Endothelial cell of umbilical vein (primary cell): ENCODE measurements around the gene ATP1B4. TPM values are rescaled to one million over a fixed set of nuclear protein-coding genes. Genes with fewer than 3 reads are reported as not detected.

Experiments
- BruUV-seq: library from RNA; stranded (reverse); fragments of 400-500 nt; replicated peaks from 2 replicates; lab custom pipeline; 2021; lab: Mats Ljungman, UMichigan
- CTCF ChIA-PET: fragments of 300-600, 350-600 bp; sonication (Branson Sonifier 250); formaldehyde crosslinking; loops from one replicate; lab custom pipeline; 2021; ENCODE audit warnings: antibody characterized with exemption, inconsistent platforms; lab: Charles Lee
- POLR2A ChIA-PET: fragments of 300-600, 350-600 bp; sonication (Branson Sonifier 250); formaldehyde crosslinking; loops from one replicate; lab custom pipeline; 2021; ENCODE audit warnings: antibody characterized with exemption, inconsistent platforms; lab: Charles Lee
- DNase-seq: peaks from one replicate; pipeline ENCODE4 v3.0.0-alpha.2; 2011; ENCODE audit warnings: low read depth, low spot score
- FAIRE-seq: peaks from 2 replicates; lab custom pipeline; 2011; peaks lifted over from hg19 to GRCh38; lab: Jason Lieb, UNC
- H2AFZ ChIP-seq: 2 replicates; pipeline ENCODE4 v1.6.0; 2012; ENCODE audit warnings: low read depth, low read length, control low read depth, inconsistent platforms
- H3K27ac ChIP-seq: 2 replicates; pipeline ENCODE4 v1.5.1; 2011; ENCODE audit warnings: low read depth, mild to moderate bottlenecking, control low read depth, low read length, moderate library complexity; ENCODE audit not compliant: insufficient read depth
- H3K27me3 ChIP-seq, 2 experiments: 2 replicates each; pipeline versions ENCODE4 v1.6.0 to v1.6.1; 2011; ENCODE audit warnings: low read length in 2 of 2, mixed read lengths in 1 of 2; ENCODE audit not compliant: control insufficient read depth in 2 of 2, insufficient read depth in 2 of 2
- H3K36me3 ChIP-seq, 2 experiments: 2 replicates in 1 of 2; 3 replicates in 1 of 2; pipeline ENCODE4 v1.5.1; 2011; ENCODE audit warnings: low read length in 2 of 2, mild to moderate bottlenecking in 1 of 2, moderate library complexity in 1 of 2; ENCODE audit not compliant: control insufficient read depth in 2 of 2, insufficient read depth in 2 of 2; ENCODE audit errors: extremely low read depth in 1 of 2
- H3K4me1 ChIP-seq: 3 replicates; pipeline ENCODE4 v1.5.1; 2011; ENCODE audit warnings: mild to moderate bottlenecking, low read length; ENCODE audit not compliant: control insufficient read depth, insufficient read depth; ENCODE audit errors: extremely low read depth
- H3K4me2 ChIP-seq: 2 replicates; pipeline ENCODE4 v1.6.1; 2011; ENCODE audit warnings: low read length, control low read depth, mixed read lengths; ENCODE audit not compliant: insufficient read depth
- H3K4me3 ChIP-seq, 3 experiments: fragments of 200-600 bp in 1 of 3; sonication (generic), shearing (Covaris generic) in 1 of 3; replicated peaks in 1 of 3; 2 replicates each; pipeline ENCODE4 v1.5.1; 2011 to 2016; ENCODE audit warnings: control low read depth in 3 of 3, low read length in 3 of 3, mild to moderate bottlenecking in 2 of 3, inconsistent platforms in 1 of 3, low read depth in 1 of 3, moderate library complexity in 1 of 3; ENCODE audit not compliant: insufficient read depth in 1 of 3
- H3K79me2 ChIP-seq: 2 replicates; pipeline ENCODE4 v1.6.0; 2012; ENCODE audit warnings: low read length, inconsistent platforms; ENCODE audit not compliant: control insufficient read depth, insufficient read depth
- H3K9ac ChIP-seq: replicated peaks from 2 replicates; pipeline ENCODE3; 2011; ENCODE audit warnings: low read length, control low read depth; ENCODE audit not compliant: insufficient read depth; ENCODE audit errors: extremely low read depth
- H3K9me1 ChIP-seq: replicated peaks from 3 replicates; pipeline ENCODE4 v1.6.0; 2011; ENCODE audit warnings: mild to moderate bottlenecking, low read length; ENCODE audit not compliant: control insufficient read depth, insufficient read depth; ENCODE audit errors: extremely low read depth
- H3K9me3 ChIP-seq: replicated peaks from 2 replicates; pipeline ENCODE4 v1.5.1; 2012; ENCODE audit warnings: low read length, inconsistent platforms; ENCODE audit not compliant: control insufficient read depth, insufficient read depth
- H4K20me1 ChIP-seq: replicated peaks from 2 replicates; pipeline ENCODE3; 2011; ENCODE audit warnings: mild to moderate bottlenecking, low read length; ENCODE audit not compliant: control insufficient read depth, insufficient read depth; ENCODE audit errors: extremely low read depth
- EZH2 ChIP-seq: IDR thresholded peaks from 2 replicates; pipeline ENCODE4 v1.6.1; 2012; ENCODE audit warnings: borderline replicate concordance, low read depth, mild to moderate bottlenecking, moderate library complexity, low read length, inconsistent platforms; ENCODE audit not compliant: severe bottlenecking
- FOS ChIP-seq: IDR thresholded peaks from 2 replicates; pipeline ENCODE4 v1.6.1; 2011; ENCODE audit warnings: mild to moderate bottlenecking, low read length, moderate library complexity, borderline replicate concordance; ENCODE audit not compliant: insufficient read depth
- GATA2 ChIP-seq: IDR thresholded peaks from 2 replicates; pipeline ENCODE4 v1.7.0; 2011; ENCODE audit warnings: low read depth, mild to moderate bottlenecking, moderate library complexity, mixed read lengths, low read length; ENCODE audit not compliant: insufficient read length, insufficient read depth
- JUN ChIP-seq: IDR thresholded peaks from 2 replicates; pipeline ENCODE4 v1.6.1; 2011; ENCODE audit warnings: borderline replicate concordance, low read depth; ENCODE audit not compliant: insufficient read length, insufficient read depth
- MAX ChIP-seq: IDR thresholded peaks from 2 replicates; pipeline ENCODE4 v1.6.1; 2011; ENCODE audit not compliant: insufficient read depth, insufficient read length
- MYC ChIP-seq: IDR thresholded peaks from one replicate; pipeline ENCODE4 v1.6.1; 2011; ENCODE audit warnings: mild to moderate bottlenecking, low read depth, low read length
- POLR2A ChIP-seq: IDR thresholded peaks from 2 replicates; pipeline ENCODE4 v1.6.1; 2012; ENCODE audit warnings: low read depth, mild to moderate bottlenecking, control low read depth, low read length
- POLR2AphosphoS5 ChIP-seq: IDR thresholded peaks from 2 replicates; pipeline ENCODE4 v1.6.1; 2012; ENCODE audit warnings: low read depth, mild to moderate bottlenecking, control low read depth, low read length, moderate library complexity; ENCODE audit not compliant: insufficient read depth
- dilution Hi-C: fragments of 300-500 bp; cut with MboI; formaldehyde crosslinking; loops from one replicate; pipeline ENCODE4 v1.15.0; 2019; ENCODE audit warnings: low sequenced_read_pairs; ENCODE audit not compliant: extremely low pct_ligation_motif_present
- intact Hi-C: fragments of 100-400 bp; cut with micrococcal nuclease; formaldehyde crosslinking; loops from one replicate; pipeline ENCODE4 v1.10.0; 2022
- polyA plus RNA-seq, 4 experiments: library from polyadenylated mRNA; depleted of rRNA in 3 of 4; stranded (reverse) in 3 of 4; unstranded in 1 of 4; fragments of >200 nt; gene quantifications; 2 replicates each; pipeline versions ENCODE4 v1.2.1 to v1.2.3, GENCODE V29; 2011 to 2012; ENCODE audit warnings: missing spikeins in 1 of 4
- total RNA-seq: library from RNA; stranded (reverse); gene quantifications from 2 replicates; pipeline ENCODE4 v1.2.3, GENCODE V29; 2021
- TF ChIP-seq, protein P1 (sequence below), 2 donors: IDR thresholded peaks; 1 replicate in 1 of 2; 2 replicates in 1 of 2; pipeline ENCODE4 v1.5.1; 2011; ENCODE audit warnings: low read length in 2 of 2, mild to moderate bottlenecking in 2 of 2, moderate library complexity in 2 of 2, control low read depth in 1 of 2, inconsistent platforms in 1 of 2, low read depth in 1 of 2; ENCODE audit not compliant: insufficient read depth in 1 of 2; ENCODE audit errors: extremely low read depth in 1 of 2

ATP1B4 gene
- total and polyA plus RNA-seq, 2 donors (not counting 3 experiments of a cell fraction or from before 2014, with no cell fraction given): not detected

GRCh38 chrX:120356084-120356483, 5.8 kb upstream of the ATP1B4 start:
- Histone ChIP-seq H2AFZ (no peak overlapping the region), H3K79me2 (no peaks in the 10 kb centered on the region), H3K9me1 (no peaks in the 10 kb centered on the region), H3K27ac (no peak overlapping the region), H3K4me3 (no peak overlapping the region), H4K20me1 (no peaks in the 10 kb centered on the region), H3K9me3 (no peaks in the 10 kb centered on the region), H3K4me1 (no peaks in the 10 kb centered on the region), H3K9ac (no peak overlapping the region), H3K36me3 (no peaks in the 10 kb centered on the region), H3K27me3 (no peaks in the 10 kb centered on the region), H3K4me2 (no peak overlapping the region)
- POLR2A ChIA-PET: no interaction called here
- no TSS peak for BruUV-seq
- TF ChIP-seq, protein P1, sequence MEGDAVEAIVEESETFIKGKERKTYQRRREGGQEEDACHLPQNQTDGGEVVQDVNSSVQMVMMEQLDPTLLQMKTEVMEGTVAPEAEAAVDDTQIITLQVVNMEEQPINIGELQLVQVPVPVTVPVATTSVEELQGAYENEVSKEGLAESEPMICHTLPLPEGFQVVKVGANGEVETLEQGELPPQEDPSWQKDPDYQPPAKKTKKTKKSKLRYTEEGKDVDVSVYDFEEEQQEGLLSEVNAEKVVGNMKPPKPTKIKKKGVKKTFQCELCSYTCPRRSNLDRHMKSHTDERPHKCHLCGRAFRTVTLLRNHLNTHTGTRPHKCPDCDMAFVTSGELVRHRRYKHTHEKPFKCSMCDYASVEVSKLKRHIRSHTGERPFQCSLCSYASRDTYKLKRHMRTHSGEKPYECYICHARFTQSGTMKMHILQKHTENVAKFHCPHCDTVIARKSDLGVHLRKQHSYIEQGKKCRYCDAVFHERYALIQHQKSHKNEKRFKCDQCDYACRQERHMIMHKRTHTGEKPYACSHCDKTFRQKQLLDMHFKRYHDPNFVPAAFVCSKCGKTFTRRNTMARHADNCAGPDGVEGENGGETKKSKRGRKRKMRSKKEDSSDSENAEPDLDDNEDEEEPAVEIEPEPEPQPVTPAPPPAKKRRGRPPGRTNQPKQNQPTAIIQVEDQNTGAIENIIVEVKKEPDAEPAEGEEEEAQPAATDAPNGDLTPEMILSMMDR (IDR thresholded peaks at IDR 0.05; ENCODE audit: extremely low read depth in 1 of 2, insufficient read depth in 1 of 2, low read depth in 1 of 2, low read length in 2 of 2): no peak
- no peak for TF ChIP-seq EZH2
- no peak for TF ChIP-seq POLR2AphosphoS5
- TF ChIP-seq FOS: no peak
- no peak for TF ChIP-seq MYC
- no peak for TF ChIP-seq JUN
- TF ChIP-seq MAX: no peak
- TF ChIP-seq GATA2: no peak
- TF ChIP-seq POLR2A: no peak
- DNase-seq (no peak), FAIRE-seq (no peak)
- CTCF ChIA-PET: no interaction called here
- dilution Hi-C loops: no loop called here
- intact Hi-C loops: no loop called here
